ENCODE results near the gene LRCH2. TPM values are rescaled to one million over a fixed set of nuclear protein-coding genes. Genes with fewer than 3 reads are reported as not detected.

Gene LRCH2
- total RNA-seq, 1 experiment from 2014 or later: 6.6 TPM

DNA sequence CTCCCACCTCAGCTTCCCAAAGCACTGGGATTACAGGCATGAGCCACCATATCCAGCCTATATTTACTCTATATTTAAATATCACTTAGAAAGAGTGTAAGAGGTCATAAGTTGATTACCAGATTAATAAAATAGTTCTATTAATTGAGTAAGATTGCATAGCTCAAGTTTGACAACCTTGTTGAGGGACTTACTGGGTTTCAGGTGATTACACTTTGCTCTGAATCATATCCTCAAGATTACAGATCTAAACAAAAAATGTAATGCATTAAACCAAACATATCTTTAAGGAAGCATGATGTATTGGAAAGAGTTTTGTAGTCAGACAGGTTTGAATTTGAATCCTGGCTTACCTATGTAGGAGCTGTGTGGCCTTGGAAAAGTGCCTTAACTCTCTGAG lies 168.6 kb downstream of the LRCH2 start:
- TF ChIP-seq, protein P1, sequence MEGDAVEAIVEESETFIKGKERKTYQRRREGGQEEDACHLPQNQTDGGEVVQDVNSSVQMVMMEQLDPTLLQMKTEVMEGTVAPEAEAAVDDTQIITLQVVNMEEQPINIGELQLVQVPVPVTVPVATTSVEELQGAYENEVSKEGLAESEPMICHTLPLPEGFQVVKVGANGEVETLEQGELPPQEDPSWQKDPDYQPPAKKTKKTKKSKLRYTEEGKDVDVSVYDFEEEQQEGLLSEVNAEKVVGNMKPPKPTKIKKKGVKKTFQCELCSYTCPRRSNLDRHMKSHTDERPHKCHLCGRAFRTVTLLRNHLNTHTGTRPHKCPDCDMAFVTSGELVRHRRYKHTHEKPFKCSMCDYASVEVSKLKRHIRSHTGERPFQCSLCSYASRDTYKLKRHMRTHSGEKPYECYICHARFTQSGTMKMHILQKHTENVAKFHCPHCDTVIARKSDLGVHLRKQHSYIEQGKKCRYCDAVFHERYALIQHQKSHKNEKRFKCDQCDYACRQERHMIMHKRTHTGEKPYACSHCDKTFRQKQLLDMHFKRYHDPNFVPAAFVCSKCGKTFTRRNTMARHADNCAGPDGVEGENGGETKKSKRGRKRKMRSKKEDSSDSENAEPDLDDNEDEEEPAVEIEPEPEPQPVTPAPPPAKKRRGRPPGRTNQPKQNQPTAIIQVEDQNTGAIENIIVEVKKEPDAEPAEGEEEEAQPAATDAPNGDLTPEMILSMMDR (conservative IDR thresholded peaks at IDR 0.05): no peak

More for the DNA sequence above, 168.6 kb downstream of the LRCH2 start:
- Histone ChIP-seq H3K4ac (ENCODE audit: low read depth, low read length) (no peak overlapping the region), H2BK120ac (ENCODE audit: low read depth, low read length, poor library complexity, severe bottlenecking) (no peak overlapping the region), H2BK5ac (ENCODE audit: insufficient read length, low read length) (no peak overlapping the region), H3K23me2 (ENCODE audit: insufficient read length, low read depth, low read length, poor library complexity, severe bottlenecking) (no peaks in the 10 kb centered on the region), H3K18ac (ENCODE audit: insufficient read length, low read depth, low read length) (no peak overlapping the region), H3K79me1 (ENCODE audit: insufficient read depth, low read depth, low read length, poor library complexity, severe bottlenecking) (no peaks in the 10 kb centered on the region), H3K9me3 (ENCODE audit: control insufficient read depth, low read depth, low read length) (no peaks in the 10 kb centered on the region), H3K27me3 (ENCODE audit: insufficient read depth, low read length) (no peaks in the 10 kb centered on the region), H2BK12ac (ENCODE audit: insufficient read length, low read depth, low read length) (no peak overlapping the region), H2AK5ac (ENCODE audit: insufficient read length, low read length) (no peak overlapping the region), H3K79me2 (ENCODE audit: insufficient read depth, low read length) (no peaks in the 10 kb centered on the region), H3K4me2 (ENCODE audit: insufficient read depth, insufficient read length, low read length) (no peak overlapping the region), H3K56ac (ENCODE audit: insufficient read length, low read depth, low read length) (no peak overlapping the region), H3K27ac (ENCODE audit: insufficient read length, low read depth, low read length) (no peak overlapping the region), H3K14ac (ENCODE audit: insufficient read depth, low read length) (no peak overlapping the region), H2AFZ (ENCODE audit: low read length) (no peak overlapping the region), H4K20me1 (ENCODE audit: control insufficient read depth, insufficient read depth, insufficient read length) (no peaks in the 10 kb centered on the region), H3K9ac (ENCODE audit: extremely low read depth, insufficient read length, low read length) (no peak overlapping the region), H3K4me1 (ENCODE audit: insufficient read depth, low read length) (no peaks in the 10 kb centered on the region), H4K91ac (ENCODE audit: insufficient read length, low read depth, low read length) (no peak overlapping the region), H2BK15ac (ENCODE audit: low read depth, low read length) (no peak overlapping the region), H2BK20ac (ENCODE audit: low read depth, low read length, poor library complexity, severe bottlenecking) (no peak overlapping the region), H3K23ac (ENCODE audit: insufficient read length, low read depth, low read length) (no peak overlapping the region), H4K5ac (ENCODE audit: insufficient read length, low read depth, low read length) (no peak overlapping the region), H4K8ac (replicated peaks; ENCODE audit: insufficient read length, low read depth, low read length) (no peak overlapping the region), H3T11ph (ENCODE audit: low read length) (no peak overlapping the region)
- DNase-seq: no peak
- Mint-ChIP-seq H3K36me3 (ENCODE audit: insufficient read depth in 1 of 3, low read depth in 3 of 3) (peaks cover 0 to 3% (median 2%) of the 10 kb centered on the region in 3 experiments; a peak in 2 of 7 replicates), H3K9me3 (peaks cover 3 to 22% of the 10 kb centered on the region in 2 experiments; a peak in 3 of 5 replicates), H3K4me3 (no peak overlapping the region), H3K27ac (no peak overlapping the region), H3K27me3 (ENCODE audit: low read depth) (peaks cover 12% of the 10 kb centered on the region), H3K4me1 (0 out of 4 replicates have a peak, but pooled peaks cover 0 to 3% of the 10 kb centered on the region in 2 experiments)

Other genes starting within 250 kb of the LRCH2 start
- gene IL13RA2, start 216.5 kb downstream of the LRCH2 start, total RNA-seq (2021): not detected in 2 replicates
- not detected in 2 replicates for gene RBMXL3, start 44.7 kb downstream of the LRCH2 start, total RNA-seq (2021)
- gene LUZP4, start 55.6 kb upstream of the LRCH2 start, total RNA-seq (2021): not detected in 2 replicates

Data from H9 (cell line).